GM19240 (cell line): ENCODE data around the gene CEP76.
"Not testable (repeated sequence)": the region's sequence is repeated elsewhere in the genome, so short reads cannot be mapped to it uniquely, and the experiment has no call there.

Experiments
- DNase-seq: peaks from one replicate; pipeline ENCODE4 v3.0.0; 2011; ENCODE audit warnings: low spot score; ENCODE audit not compliant: insufficient read length

Gene CEP76

DNA sequence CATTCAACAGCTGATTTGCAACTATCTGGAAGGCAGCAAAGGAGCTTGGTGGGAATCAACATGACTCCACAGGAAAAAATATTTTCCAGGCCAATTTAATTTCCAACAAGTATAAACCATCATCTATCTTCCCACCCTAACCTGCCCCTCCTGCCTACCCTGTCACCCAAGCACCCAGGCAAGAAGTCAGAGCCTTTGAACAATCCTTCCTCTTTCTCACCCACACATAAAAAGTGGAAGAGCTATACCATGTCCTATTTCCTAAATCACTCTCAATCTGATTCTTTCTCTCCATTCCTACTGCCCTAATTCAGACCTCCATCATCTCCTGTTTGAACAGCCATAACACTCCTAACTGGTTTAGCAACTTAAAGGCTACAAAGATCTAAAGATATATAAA is 57.3 kb downstream of the CEP76 start:
- DNase-seq: no peak

- not testable (repeated sequence) for DNase-seq
Measured at GRCh38 chr18:12643756-12644155, 58.8 kb downstream of the CEP76 start.

- no peak for DNase-seq
Measured at GRCh38 chr18:12640881-12641200, 61.7 kb downstream of the CEP76 start.

DNA sequence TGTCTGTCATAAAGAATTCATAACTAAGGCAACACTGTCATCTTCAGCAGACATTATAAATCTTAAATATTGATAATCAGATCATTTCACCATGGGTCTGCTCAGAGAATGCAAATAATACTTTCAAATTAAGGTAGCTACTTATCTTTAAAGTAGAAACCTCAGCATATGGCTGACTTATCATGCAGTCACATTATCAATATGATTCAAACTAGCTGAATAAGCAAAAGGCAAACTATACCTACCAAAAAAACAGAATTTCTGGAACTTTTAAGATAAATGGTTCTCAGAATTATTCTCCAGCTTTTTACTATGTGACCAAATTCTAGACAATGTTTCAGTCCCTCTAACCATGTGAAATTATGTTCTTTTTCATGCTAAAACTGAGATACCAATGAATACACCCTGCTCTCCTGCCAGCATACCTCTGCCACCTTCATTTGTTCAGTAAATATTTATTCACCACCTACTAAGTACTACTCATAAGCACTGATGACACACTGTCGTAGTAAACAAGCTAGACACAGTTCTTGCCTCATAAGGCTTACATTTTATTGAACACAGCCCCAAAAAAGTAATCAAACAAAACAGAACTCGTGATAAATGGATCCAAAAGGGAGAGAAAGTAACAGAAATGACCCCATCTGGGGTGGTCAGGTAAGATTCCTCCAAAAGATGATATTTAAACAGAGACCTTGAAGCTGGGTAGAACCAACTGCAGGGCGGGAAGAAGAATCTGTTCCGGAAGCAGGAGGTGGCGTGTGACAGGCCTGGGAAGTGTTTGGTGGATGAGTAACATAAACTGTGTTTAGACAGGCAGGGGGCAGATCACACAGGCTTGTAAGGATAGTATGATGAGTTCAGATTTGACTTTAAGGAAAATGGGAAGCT is 62.3 kb downstream of the CEP76 start:
- no peak for DNase-seq

DNA sequence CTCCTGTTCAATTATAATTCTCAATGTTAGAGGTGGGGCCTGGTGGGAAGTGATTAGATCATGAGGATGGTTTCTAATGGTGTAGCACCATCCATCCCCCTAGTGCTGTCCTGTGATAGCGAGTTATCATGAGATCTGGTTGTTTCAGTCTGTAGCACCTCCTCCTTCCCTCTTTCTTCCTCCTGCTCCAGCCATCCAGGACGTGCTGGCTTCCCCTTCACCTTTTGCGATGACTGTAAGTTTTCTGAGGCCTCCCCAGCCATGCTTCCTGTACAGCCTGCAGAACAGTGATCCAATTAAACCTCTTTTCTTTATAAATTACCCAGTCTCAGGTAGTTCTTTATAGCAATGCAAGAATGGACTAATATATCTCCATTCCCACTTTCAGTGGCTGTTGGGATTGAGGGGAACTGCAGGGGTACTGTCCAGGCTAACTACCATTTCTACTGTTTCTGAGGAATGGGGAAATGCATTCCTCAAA is 63.8 kb downstream of the CEP76 start:
- no peak for DNase-seq

DNA sequence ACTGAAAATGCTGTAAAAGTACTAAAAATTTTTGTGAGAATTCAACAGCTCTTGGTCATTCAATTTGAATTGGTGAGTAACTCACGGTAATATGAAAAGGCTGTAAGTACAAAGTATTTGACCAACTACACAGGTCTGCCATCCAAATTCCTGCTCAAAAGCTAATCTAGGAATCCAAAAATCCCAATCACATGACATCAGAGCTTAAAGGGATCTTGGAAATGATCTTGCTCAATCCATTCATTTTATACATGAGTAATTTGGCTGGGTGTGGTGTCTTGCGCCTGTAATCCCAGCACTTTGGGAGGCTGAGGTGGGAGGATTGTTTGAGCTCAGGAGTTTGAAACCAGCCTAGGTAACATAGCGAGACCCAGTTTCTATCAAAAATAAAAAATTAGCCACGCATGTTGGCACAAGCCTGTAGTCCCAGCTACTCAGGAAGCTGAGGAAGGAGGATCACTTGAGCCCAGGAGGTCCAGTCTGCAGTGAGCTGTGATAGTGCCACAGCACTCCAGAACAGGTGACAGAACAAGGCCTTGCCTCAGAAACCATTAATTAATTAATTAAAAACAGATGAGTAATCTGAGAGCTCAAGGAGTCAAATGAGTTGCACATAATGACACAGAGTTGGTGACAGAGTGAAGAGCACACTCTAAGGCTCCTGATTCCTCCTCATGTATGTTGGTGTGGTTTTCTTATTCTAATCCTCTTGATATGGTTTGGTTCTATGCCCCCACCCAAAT is 64.5 kb downstream of the CEP76 start:
- DNase-seq: no peak

DNA sequence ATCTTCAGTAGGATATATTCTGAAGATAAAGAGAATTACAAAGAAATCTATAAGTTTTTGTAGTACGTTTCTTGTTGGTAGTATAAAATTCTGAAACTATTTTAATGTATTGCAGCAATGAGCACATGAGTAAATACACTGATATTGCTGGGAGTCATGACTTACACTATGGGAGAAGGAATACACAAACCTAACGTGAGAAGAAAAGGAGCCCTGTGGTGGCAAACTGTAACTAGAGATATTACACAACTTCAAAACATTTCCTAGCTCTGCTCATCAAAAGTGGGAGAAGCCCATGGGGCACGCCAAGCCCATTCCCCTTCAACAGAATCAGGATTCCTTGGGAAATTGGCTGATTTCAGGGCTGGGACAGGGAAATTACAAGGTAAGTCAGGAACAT is 65.1 kb downstream of the CEP76 start:
- no peak for DNase-seq

GRCh38 chr18:12631831-12632477 is 70.6 kb downstream of the CEP76 start:
- no peak for DNase-seq

GRCh38 chr18:12630136-12630535 is 72.4 kb downstream of the CEP76 start:
- DNase-seq: no peak

DNA sequence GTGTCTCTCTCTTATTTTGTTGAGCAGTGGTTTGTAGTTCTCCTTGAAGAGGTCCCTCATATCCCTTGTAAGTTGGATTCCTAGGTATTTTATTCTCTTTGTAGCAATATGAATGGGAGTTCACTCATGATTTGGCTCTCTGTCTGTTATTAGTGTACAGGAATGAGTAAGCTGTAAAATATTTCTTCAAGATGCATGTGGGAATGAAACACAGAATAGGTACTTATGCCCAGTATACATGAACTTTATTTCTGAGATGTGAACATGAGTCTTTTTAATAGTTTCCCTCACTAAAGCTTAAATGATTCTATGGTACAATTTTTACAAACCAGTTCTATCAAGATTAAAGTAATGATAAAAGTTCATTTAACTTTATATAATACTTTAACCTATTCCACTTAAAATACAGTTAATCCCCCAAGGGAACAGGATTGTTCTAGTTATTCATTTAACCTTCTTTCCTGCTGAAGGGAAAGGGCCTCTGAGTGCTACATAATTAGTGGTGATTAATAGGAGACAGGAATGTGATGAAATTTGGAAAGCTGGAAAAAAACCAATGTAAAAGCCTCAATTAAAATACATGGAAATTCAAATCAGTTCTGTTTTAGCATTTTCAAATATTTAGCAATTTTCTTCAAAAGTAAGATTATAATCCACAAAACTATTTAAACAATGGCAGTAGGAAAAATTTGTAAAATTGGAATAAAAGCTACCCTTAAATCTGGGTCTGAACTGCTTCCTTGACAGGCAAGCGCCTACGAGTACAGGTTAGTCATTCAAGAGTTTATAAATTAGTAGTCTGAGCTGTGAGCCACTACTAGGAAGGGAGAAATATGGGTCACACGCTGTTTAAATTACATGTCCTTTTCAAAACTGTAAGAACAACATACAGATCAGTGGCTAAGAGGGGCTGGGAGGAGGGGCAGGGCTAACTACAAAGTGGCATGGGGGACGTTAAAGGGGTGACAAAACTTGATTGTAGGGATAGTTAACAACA is 73.5 kb downstream of the CEP76 start:
- DNase-seq: no peak

DNA sequence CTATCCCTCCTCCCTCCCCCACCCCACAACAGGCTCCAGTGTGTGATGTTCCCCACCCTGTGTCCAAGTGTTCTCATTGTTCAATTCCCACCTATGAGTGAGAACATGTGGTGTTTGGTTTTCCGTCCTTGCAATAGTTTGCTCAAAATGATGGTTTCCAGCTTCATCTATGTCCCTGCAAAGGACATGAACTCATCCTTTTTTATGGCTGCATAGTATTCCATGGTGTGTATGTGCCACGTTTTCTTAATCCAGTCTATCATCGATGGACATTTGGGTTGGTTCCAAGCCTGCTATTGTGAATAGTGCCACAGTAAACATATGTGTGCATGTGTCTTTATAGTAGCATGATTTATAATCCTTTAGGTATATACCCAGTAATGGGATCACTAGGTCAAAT is 75.3 kb downstream of the CEP76 start:
- DNase-seq: not testable (repeated sequence)

DNA sequence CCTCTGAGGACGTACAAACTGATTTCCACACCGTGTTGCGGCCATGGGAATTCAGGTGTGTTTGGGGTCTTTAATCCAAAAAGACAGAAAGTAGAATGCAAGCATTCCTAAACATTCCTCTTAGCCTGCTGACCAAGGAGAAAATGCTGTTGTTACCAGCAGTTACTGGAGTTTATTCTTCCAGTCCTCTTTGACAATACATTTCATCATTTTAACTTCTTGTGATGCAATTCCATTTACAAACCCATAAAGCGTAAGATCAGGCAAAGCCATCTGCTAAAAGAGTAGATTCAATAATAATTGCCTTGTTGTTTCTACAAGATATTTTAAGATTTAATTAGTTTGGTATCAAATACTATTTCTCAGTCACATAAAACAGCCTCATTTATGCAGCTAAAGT is 77.3 kb downstream of the CEP76 start:
- DNase-seq: no peak
